HG03460 (cell line): ENCODE measurements around the gene LRP2.
"Not testable (repeated sequence)": the region's sequence is repeated elsewhere in the genome, so short reads cannot be mapped to it uniquely, and the experiment has no call there.

Source experiments
- ATAC-seq: cut with Tn5 transposase; IDR thresholded peaks from one replicate; pipeline ENCODE4 v1.9.1; 2021; ENCODE audit not compliant: unreplicated experiment

Gene LRP2

GRCh38 chr2:169178804-169179390, 183.4 kb downstream of the LRP2 start:
- ATAC-seq: no peak

- no peak for ATAC-seq
Measured at GRCh38 chr2:169178364-169178763, 184.0 kb downstream of the LRP2 start.

- no peak for ATAC-seq
Measured at GRCh38 chr2:169175112-169175511, 187.2 kb downstream of the LRP2 start.

GRCh38 chr2:169173876-169174275, 188.5 kb downstream of the LRP2 start:
- ATAC-seq: no peak

GRCh38 chr2:169172914-169173313, 189.4 kb downstream of the LRP2 start:
- ATAC-seq: no peak

GRCh38 chr2:169172151-169172735, 190.1 kb downstream of the LRP2 start:
- ATAC-seq: no peak

GRCh38 chr2:169165791-169166190, 196.5 kb downstream of the LRP2 start:
- ATAC-seq: no peak

- no peak for ATAC-seq
Measured at GRCh38 chr2:169164311-169164710, 198.0 kb downstream of the LRP2 start.

GRCh38 chr2:169162613-169163012, 199.7 kb downstream of the LRP2 start:
- ATAC-seq: no peak

GRCh38 chr2:169160926-169161481, 201.3 kb downstream of the LRP2 start:
- no peak for ATAC-seq

- ATAC-seq: no peak
Measured at GRCh38 chr2:169159686-169160085, 202.6 kb downstream of the LRP2 start.

GRCh38 chr2:169158874-169159273, 203.5 kb downstream of the LRP2 start:
- ATAC-seq: no peak

- no peak for ATAC-seq
Measured at GRCh38 chr2:169146220-169146619, 216.1 kb downstream of the LRP2 start.

GRCh38 chr2:169143998-169144397, 218.3 kb downstream of the LRP2 start:
- no peak for ATAC-seq

GRCh38 chr2:169141713-169142352, 220.5 kb downstream of the LRP2 start:
- peak; percentile 74 for ATAC-seq

GRCh38 chr2:169139993-169140767, 222.2 kb downstream of the LRP2 start:
- ATAC-seq: no peak

GRCh38 chr2:169139145-169139544, 223.2 kb downstream of the LRP2 start:
- no peak for ATAC-seq

- ATAC-seq: no peak
Measured at GRCh38 chr2:169137924-169138323, 224.4 kb downstream of the LRP2 start.

GRCh38 chr2:169136885-169137534, 225.3 kb downstream of the LRP2 start:
- ATAC-seq: no peak

- ATAC-seq: not testable (repeated sequence)
Measured at GRCh38 chr2:169136428-169136827, 225.9 kb downstream of the LRP2 start.

GRCh38 chr2:169134272-169134671, 228.1 kb downstream of the LRP2 start:
- not testable (repeated sequence) for ATAC-seq
